Measurements from ENCODE around the gene SKAP1. TPM values are rescaled to one million over a fixed set of nuclear protein-coding genes. Genes with fewer than 3 reads are reported as not detected.

Gene SKAP1
- total and polyA plus RNA-seq, 2 experiments from 2014 or later, result 0.27 TPM; not detected in 1

GRCh38 chr17:48307255-48307654, 122.8 kb downstream of the SKAP1 start:
- Histone ChIP-seq H3F3A (replicated peaks; ENCODE audit: low read depth) (no peaks in the 10 kb centered on the region), H3K27ac (ENCODE audit: low read depth) (no peak overlapping the region), H3K4me2 (no peak overlapping the region), H3K27me3 (ENCODE audit: insufficient read depth) (no peaks in the 10 kb centered on the region), H3K79me2 (replicated peaks; ENCODE audit: insufficient read depth) (no peaks in the 10 kb centered on the region), H3K4me3 (no peak overlapping the region), H4K20me1 (replicated peaks; ENCODE audit: insufficient read depth) (no peaks in the 10 kb centered on the region), H3K4me1 (ENCODE audit: insufficient read depth) (peaks cover 4% of the 10 kb centered on the region; the same call in 1 of the 2 replicates), H2AFZ (no peak overlapping the region), H3K36me3 (ENCODE audit: insufficient read depth) (no peaks in the 10 kb centered on the region), H3K9me2 (ENCODE audit: insufficient read depth) (no peaks in the 10 kb centered on the region)
- no peaks in the 10 kb centered on the region for H3K9me3 Mint-ChIP-seq
- H3K4me1 Mint-ChIP-seq, result peaks cover 11% of the 10 kb centered on the region; the same call in 2 of the 3 replicates
- ATAC-seq (no peak), DNase-seq (ENCODE audit: low spot score) (no peak)
- H3K4me3 Mint-ChIP-seq, result no peak overlapping the region
- H3K27me3 Mint-ChIP-seq (ENCODE audit: insufficient read depth, low read depth, poor library complexity), result peaks cover 8% of the 10 kb centered on the region
- TF ChIP-seq, protein P1, sequence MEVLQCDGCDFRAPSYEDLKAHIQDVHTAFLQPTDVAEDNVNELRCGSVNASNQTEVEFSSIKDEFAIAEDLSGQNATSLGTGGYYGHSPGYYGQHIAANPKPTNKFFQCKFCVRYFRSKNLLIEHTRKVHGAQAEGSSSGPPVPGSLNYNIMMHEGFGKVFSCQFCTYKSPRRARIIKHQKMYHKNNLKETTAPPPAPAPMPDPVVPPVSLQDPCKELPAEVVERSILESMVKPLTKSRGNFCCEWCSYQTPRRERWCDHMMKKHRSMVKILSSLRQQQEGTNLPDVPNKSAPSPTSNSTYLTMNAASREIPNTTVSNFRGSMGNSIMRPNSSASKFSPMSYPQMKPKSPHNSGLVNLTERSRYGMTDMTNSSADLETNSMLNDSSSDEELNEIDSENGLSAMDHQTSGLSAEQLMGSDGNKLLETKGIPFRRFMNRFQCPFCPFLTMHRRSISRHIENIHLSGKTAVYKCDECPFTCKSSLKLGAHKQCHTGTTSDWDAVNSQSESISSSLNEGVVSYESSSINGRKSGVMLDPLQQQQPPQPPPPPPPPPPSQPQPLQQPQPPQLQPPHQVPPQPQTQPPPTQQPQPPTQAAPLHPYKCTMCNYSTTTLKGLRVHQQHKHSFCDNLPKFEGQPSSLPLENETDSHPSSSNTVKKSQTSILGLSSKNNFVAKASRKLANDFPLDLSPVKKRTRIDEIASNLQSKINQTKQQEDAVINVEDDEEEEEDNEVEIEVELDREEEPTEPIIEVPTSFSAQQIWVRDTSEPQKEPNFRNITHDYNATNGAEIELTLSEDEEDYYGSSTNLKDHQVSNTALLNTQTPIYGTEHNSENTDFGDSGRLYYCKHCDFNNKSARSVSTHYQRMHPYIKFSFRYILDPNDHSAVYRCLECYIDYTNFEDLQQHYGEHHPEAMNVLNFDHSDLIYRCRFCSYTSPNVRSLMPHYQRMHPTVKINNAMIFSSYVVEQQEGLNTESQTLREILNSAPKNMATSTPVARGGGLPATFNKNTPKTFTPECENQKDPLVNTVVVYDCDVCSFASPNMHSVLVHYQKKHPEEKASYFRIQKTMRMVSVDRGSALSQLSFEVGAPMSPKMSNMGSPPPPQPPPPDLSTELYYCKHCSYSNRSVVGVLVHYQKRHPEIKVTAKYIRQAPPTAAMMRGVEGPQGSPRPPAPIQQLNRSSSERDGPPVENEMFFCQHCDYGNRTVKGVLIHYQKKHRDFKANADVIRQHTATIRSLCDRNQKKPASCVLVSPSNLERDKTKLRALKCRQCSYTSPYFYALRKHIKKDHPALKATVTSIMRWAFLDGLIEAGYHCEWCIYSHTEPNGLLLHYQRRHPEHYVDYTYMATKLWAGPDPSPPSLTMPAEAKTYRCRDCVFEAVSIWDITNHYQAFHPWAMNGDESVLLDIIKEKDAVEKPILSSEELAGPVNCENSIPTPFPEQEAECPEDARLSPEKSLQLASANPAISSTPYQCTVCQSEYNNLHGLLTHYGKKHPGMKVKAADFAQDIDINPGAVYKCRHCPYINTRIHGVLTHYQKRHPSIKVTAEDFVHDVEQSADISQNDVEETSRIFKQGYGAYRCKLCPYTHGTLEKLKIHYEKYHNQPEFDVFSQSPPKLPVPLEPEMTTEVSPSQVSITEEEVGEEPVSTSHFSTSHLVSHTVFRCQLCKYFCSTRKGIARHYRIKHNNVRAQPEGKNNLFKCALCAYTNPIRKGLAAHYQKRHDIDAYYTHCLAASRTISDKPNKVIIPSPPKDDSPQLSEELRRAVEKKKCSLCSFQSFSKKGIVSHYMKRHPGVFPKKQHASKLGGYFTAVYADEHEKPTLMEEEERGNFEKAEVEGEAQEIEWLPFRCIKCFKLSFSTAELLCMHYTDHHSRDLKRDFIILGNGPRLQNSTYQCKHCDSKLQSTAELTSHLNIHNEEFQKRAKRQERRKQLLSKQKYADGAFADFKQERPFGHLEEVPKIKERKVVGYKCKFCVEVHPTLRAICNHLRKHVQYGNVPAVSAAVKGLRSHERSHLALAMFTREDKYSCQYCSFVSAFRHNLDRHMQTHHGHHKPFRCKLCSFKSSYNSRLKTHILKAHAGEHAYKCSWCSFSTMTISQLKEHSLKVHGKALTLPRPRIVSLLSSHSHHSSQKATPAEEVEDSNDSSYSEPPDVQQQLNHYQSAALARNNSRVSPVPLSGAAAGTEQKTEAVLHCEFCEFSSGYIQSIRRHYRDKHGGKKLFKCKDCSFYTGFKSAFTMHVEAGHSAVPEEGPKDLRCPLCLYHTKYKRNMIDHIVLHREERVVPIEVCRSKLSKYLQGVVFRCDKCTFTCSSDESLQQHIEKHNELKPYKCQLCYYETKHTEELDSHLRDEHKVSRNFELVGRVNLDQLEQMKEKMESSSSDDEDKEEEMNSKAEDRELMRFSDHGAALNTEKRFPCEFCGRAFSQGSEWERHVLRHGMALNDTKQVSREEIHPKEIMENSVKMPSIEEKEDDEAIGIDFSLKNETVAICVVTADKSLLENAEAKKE (CRISPR knock-in tag; IDR thresholded peaks at IDR 0.05), result no peak
- TF ChIP-seq POLR2AphosphoS5 (IDR thresholded peaks at IDR 0.05; ENCODE audit: low read depth) (no peak), ZNF114 (CRISPR knock-in tag; IDR thresholded peaks at IDR 0.05) (no peak), NANOG (IDR thresholded peaks at IDR 0.05; ENCODE audit: borderline replicate concordance) (no peak), CREB1 (CRISPR knock-in tag; IDR thresholded peaks at IDR 0.05; ENCODE audit: low read depth) (no peak), EZH2phosphoT487 (IDR thresholded peaks at IDR 0.05; ENCODE audit: unreplicated experiment) (no peak)
- TF ChIP-seq, protein P2, sequence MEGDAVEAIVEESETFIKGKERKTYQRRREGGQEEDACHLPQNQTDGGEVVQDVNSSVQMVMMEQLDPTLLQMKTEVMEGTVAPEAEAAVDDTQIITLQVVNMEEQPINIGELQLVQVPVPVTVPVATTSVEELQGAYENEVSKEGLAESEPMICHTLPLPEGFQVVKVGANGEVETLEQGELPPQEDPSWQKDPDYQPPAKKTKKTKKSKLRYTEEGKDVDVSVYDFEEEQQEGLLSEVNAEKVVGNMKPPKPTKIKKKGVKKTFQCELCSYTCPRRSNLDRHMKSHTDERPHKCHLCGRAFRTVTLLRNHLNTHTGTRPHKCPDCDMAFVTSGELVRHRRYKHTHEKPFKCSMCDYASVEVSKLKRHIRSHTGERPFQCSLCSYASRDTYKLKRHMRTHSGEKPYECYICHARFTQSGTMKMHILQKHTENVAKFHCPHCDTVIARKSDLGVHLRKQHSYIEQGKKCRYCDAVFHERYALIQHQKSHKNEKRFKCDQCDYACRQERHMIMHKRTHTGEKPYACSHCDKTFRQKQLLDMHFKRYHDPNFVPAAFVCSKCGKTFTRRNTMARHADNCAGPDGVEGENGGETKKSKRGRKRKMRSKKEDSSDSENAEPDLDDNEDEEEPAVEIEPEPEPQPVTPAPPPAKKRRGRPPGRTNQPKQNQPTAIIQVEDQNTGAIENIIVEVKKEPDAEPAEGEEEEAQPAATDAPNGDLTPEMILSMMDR (conservative IDR thresholded peaks at IDR 0.05; ENCODE audit: low read depth in 2 of 2), result no peak
- TF ChIP-seq, protein P3, sequence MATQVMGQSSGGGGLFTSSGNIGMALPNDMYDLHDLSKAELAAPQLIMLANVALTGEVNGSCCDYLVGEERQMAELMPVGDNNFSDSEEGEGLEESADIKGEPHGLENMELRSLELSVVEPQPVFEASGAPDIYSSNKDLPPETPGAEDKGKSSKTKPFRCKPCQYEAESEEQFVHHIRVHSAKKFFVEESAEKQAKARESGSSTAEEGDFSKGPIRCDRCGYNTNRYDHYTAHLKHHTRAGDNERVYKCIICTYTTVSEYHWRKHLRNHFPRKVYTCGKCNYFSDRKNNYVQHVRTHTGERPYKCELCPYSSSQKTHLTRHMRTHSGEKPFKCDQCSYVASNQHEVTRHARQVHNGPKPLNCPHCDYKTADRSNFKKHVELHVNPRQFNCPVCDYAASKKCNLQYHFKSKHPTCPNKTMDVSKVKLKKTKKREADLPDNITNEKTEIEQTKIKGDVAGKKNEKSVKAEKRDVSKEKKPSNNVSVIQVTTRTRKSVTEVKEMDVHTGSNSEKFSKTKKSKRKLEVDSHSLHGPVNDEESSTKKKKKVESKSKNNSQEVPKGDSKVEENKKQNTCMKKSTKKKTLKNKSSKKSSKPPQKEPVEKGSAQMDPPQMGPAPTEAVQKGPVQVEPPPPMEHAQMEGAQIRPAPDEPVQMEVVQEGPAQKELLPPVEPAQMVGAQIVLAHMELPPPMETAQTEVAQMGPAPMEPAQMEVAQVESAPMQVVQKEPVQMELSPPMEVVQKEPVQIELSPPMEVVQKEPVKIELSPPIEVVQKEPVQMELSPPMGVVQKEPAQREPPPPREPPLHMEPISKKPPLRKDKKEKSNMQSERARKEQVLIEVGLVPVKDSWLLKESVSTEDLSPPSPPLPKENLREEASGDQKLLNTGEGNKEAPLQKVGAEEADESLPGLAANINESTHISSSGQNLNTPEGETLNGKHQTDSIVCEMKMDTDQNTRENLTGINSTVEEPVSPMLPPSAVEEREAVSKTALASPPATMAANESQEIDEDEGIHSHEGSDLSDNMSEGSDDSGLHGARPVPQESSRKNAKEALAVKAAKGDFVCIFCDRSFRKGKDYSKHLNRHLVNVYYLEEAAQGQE (IDR thresholded peaks at IDR 0.05; ENCODE audit: unreplicated experiment), result no peak
- H3K27ac Mint-ChIP-seq, result no peak overlapping the region
- no peaks in the 10 kb centered on the region for H3K36me3 Mint-ChIP-seq (ENCODE audit: low read depth)

Data from GM23338 (cell line).